ENCODE data around the gene TANC2.
"Not testable (repeated sequence)": the region's sequence is repeated elsewhere in the genome, so short reads cannot be mapped to it uniquely, and the experiment has no call there.

The TANC2 gene

DNA sequence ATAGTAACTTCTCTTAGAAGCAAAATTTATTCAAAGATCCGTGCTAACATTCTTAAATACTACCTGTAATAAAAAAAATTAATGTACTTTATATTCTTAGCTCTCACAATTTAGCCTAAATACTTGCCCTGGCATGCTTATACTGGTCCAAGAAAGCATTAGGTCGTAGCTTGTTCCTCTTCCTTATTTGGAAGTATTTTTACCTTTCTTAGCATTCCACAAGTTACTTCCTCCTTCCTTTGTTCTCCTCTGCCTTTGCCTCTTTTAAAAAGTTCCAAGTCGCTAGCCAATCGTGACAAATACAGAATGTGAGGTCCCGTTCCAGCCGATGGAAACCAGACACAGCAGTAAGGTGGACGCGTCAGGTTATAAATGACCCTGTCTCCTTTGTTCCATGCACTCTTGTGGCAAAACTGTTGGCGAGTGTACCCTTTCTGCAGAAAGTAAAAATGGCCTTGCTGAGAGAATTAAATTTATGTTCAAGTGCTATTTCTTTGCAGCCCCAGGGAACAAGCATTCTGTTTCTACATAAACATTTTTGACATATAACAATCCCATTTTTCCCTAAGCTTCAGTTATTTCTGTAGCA, 10.7 kb downstream of the TANC2 start:
- H3K9ac ChIP-seq (ENCODE audit: low read depth in 1 of 2, low read length in 2 of 2); H3K36me3 ChIP-seq (ENCODE audit: control insufficient read depth in 1 of 2, insufficient read depth in 2 of 2, low read length in 2 of 2); H3K4me1 ChIP-seq (ENCODE audit: control insufficient read depth in 1 of 2, insufficient read depth in 2 of 2, low read length in 2 of 2); H3K27me3 ChIP-seq (ENCODE audit: control insufficient read depth in 1 of 2, insufficient read depth in 2 of 2, low read length in 2 of 2); H3K4me3 ChIP-seq (ENCODE audit: low read depth in 1 of 2, low read length in 2 of 2); H3K9me3 ChIP-seq (ENCODE audit: control insufficient read depth in 1 of 2, low read length in 2 of 2); H3K27ac ChIP-seq (ENCODE audit: low read depth, low read length): not testable (repeated sequence)

- no peaks in the 10 kb centered on the region for H3K36me3 ChIP-seq (ENCODE audit: control insufficient read depth in 1 of 2, insufficient read depth in 2 of 2, low read length in 2 of 2)
- H3K27ac ChIP-seq (ENCODE audit: low read depth, low read length) = no peak overlapping the region
- H3K9me3 ChIP-seq (ENCODE audit: control insufficient read depth in 1 of 2, low read length in 2 of 2) = peaks cover 0 to 19% of the 10 kb centered on the region in 2 donors
- H3K4me1 ChIP-seq (ENCODE audit: control insufficient read depth in 1 of 2, insufficient read depth in 2 of 2, low read length in 2 of 2) = no peaks in the 10 kb centered on the region
- no peaks in the 10 kb centered on the region for H3K27me3 ChIP-seq (ENCODE audit: control insufficient read depth in 1 of 2, insufficient read depth in 2 of 2, low read length in 2 of 2)
- H3K4me3 ChIP-seq (ENCODE audit: low read depth in 1 of 2, low read length in 2 of 2) = no peak overlapping the region
- H3K9ac ChIP-seq (ENCODE audit: low read depth in 1 of 2, low read length in 2 of 2) = no peak overlapping the region
These were observed 14.8 kb downstream of the TANC2 start for GRCh38 chr17:62980842-62981241.

- Histone ChIP-seq H3K4me3 (ENCODE audit: low read depth in 1 of 2, low read length in 2 of 2) (no peak overlapping the region), H3K27ac (ENCODE audit: low read depth, low read length) (no peak overlapping the region), H3K4me1 (ENCODE audit: control insufficient read depth in 1 of 2, insufficient read depth in 2 of 2, low read length in 2 of 2) (no peaks in the 10 kb centered on the region), H3K27me3 (ENCODE audit: control insufficient read depth in 1 of 2, insufficient read depth in 2 of 2, low read length in 2 of 2) (no peaks in the 10 kb centered on the region), H3K36me3 (ENCODE audit: control insufficient read depth in 1 of 2, insufficient read depth in 2 of 2, low read length in 2 of 2) (no peaks in the 10 kb centered on the region), H3K9ac (ENCODE audit: low read depth in 1 of 2, low read length in 2 of 2) (no peak overlapping the region), H3K9me3 (ENCODE audit: control insufficient read depth in 1 of 2, low read length in 2 of 2) (peaks cover 0 to 15% of the 10 kb centered on the region in 2 donors)
These were observed 15.9 kb downstream of the TANC2 start for GRCh38 chr17:62981933-62982332.

DNA sequence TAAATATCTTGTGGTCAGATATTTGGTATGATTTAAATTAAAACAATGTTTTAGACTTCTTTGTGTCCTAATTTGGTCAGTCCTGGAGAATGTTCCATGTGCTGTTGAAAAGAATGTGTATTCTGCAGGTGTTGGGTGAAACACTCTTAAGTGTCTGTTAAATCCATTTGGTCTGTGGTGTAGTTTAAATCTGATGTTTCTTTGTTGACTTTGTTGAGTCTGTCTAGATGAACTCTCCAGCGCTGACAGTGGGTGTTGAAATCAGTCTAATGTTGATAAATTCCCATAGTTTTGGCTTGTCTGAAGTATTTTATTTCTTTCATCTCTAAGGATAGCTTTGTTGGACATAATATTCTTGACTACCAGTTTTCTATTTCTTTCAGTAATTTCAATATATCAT, 18.8 kb downstream of the TANC2 start:
- no peak overlapping the region for H3K9ac ChIP-seq (ENCODE audit: low read depth in 1 of 2, low read length in 2 of 2)
- peaks cover 0 to 14% of the 10 kb centered on the region in 2 donors for H3K9me3 ChIP-seq (ENCODE audit: control insufficient read depth in 1 of 2, low read length in 2 of 2)
- H3K36me3 ChIP-seq (ENCODE audit: control insufficient read depth in 1 of 2, insufficient read depth in 2 of 2, low read length in 2 of 2) = no peaks in the 10 kb centered on the region
- no peaks in the 10 kb centered on the region for H3K4me1 ChIP-seq (ENCODE audit: control insufficient read depth in 1 of 2, insufficient read depth in 2 of 2, low read length in 2 of 2)
- H3K27me3 ChIP-seq (ENCODE audit: control insufficient read depth in 1 of 2, insufficient read depth in 2 of 2, low read length in 2 of 2) = no peaks in the 10 kb centered on the region
- no peak overlapping the region for H3K27ac ChIP-seq (ENCODE audit: low read depth, low read length)
- H3K4me3 ChIP-seq (ENCODE audit: low read depth in 1 of 2, low read length in 2 of 2) = no peak overlapping the region

DNA sequence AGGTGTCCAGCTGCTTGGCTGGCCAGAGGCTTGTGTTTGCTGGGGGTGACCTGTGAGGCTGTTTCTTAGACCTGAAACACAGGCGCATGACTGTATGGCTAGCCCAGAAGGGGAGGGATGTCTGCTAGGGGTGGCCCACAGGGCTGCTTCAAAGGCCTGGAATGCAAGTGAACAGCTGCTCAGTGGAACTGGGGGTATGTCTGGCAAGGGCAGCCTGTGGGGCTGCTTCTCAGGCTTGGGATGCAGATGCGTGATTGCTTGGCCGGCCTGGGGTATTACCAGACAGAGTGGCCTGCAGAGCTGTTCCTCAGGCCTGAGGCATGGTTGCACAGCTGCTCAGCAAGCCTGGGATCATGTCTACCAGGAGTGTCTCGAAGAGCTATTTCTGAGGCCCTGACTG, 20.5 kb downstream of the TANC2 start:
- no peaks in the 10 kb centered on the region for H3K36me3 ChIP-seq (ENCODE audit: control insufficient read depth in 1 of 2, insufficient read depth in 2 of 2, low read length in 2 of 2)
- H3K9me3 ChIP-seq (ENCODE audit: control insufficient read depth in 1 of 2, low read length in 2 of 2) = peaks cover 0 to 14% of the 10 kb centered on the region in 2 donors
- H3K27me3 ChIP-seq (ENCODE audit: control insufficient read depth in 1 of 2, insufficient read depth in 2 of 2, low read length in 2 of 2) = no peaks in the 10 kb centered on the region
- no peak overlapping the region for H3K27ac ChIP-seq (ENCODE audit: low read depth, low read length)
- no peak overlapping the region for H3K9ac ChIP-seq (ENCODE audit: low read depth in 1 of 2, low read length in 2 of 2)
- H3K4me1 ChIP-seq (ENCODE audit: control insufficient read depth in 1 of 2, insufficient read depth in 2 of 2, low read length in 2 of 2) = no peaks in the 10 kb centered on the region
- no peak overlapping the region for H3K4me3 ChIP-seq (ENCODE audit: low read depth in 1 of 2, low read length in 2 of 2)

- Histone ChIP-seq H3K36me3 (ENCODE audit: control insufficient read depth in 1 of 2, insufficient read depth in 2 of 2, low read length in 2 of 2) (no peaks in the 10 kb centered on the region), H3K4me3 (ENCODE audit: low read depth in 1 of 2, low read length in 2 of 2) (no peak overlapping the region), H3K9me3 (ENCODE audit: control insufficient read depth in 1 of 2, low read length in 2 of 2) (peaks cover 0 to 14% of the 10 kb centered on the region in 2 donors), H3K27ac (ENCODE audit: low read depth, low read length) (no peak overlapping the region), H3K4me1 (ENCODE audit: control insufficient read depth in 1 of 2, insufficient read depth in 2 of 2, low read length in 2 of 2) (no peaks in the 10 kb centered on the region), H3K27me3 (ENCODE audit: control insufficient read depth in 1 of 2, insufficient read depth in 2 of 2, low read length in 2 of 2) (no peaks in the 10 kb centered on the region), H3K9ac (ENCODE audit: low read depth in 1 of 2, low read length in 2 of 2) (no peak overlapping the region)
These were observed 21.1 kb downstream of the TANC2 start for GRCh38 chr17:62987136-62987535.

- Histone ChIP-seq H3K4me3 (ENCODE audit: low read depth in 1 of 2, low read length in 2 of 2) (no peak overlapping the region), H3K9ac (ENCODE audit: low read depth in 1 of 2, low read length in 2 of 2) (no peak overlapping the region), H3K27ac (ENCODE audit: low read depth, low read length) (no peak overlapping the region), H3K27me3 (ENCODE audit: control insufficient read depth in 1 of 2, insufficient read depth in 2 of 2, low read length in 2 of 2) (no peaks in the 10 kb centered on the region), H3K36me3 (ENCODE audit: control insufficient read depth in 1 of 2, insufficient read depth in 2 of 2, low read length in 2 of 2) (no peaks in the 10 kb centered on the region), H3K9me3 (ENCODE audit: control insufficient read depth in 1 of 2, low read length in 2 of 2) (peaks cover 0 to 7% of the 10 kb centered on the region in 2 donors), H3K4me1 (ENCODE audit: control insufficient read depth in 1 of 2, insufficient read depth in 2 of 2, low read length in 2 of 2) (no peaks in the 10 kb centered on the region)
These were observed 23.5 kb downstream of the TANC2 start for GRCh38 chr17:62989501-62989900.

GRCh38 chr17:62994931-62995330, 28.9 kb downstream of the TANC2 start:
- Histone ChIP-seq H3K9me3 (ENCODE audit: control insufficient read depth in 1 of 2, low read length in 2 of 2) (no peaks in the 10 kb centered on the region), H3K9ac (ENCODE audit: low read depth in 1 of 2, low read length in 2 of 2) (no peak overlapping the region), H3K36me3 (ENCODE audit: control insufficient read depth in 1 of 2, insufficient read depth in 2 of 2, low read length in 2 of 2) (no peaks in the 10 kb centered on the region), H3K4me3 (ENCODE audit: low read depth in 1 of 2, low read length in 2 of 2) (no peak overlapping the region), H3K4me1 (ENCODE audit: control insufficient read depth in 1 of 2, insufficient read depth in 2 of 2, low read length in 2 of 2) (no peaks in the 10 kb centered on the region), H3K27ac (ENCODE audit: low read depth, low read length) (no peak overlapping the region), H3K27me3 (ENCODE audit: control insufficient read depth in 1 of 2, insufficient read depth in 2 of 2, low read length in 2 of 2) (no peaks in the 10 kb centered on the region)

- Histone ChIP-seq H3K4me1 (ENCODE audit: control insufficient read depth in 1 of 2, insufficient read depth in 2 of 2, low read length in 2 of 2) (no peaks in the 10 kb centered on the region), H3K27ac (ENCODE audit: low read depth, low read length) (no peak overlapping the region), H3K9ac (ENCODE audit: low read depth in 1 of 2, low read length in 2 of 2) (no peak overlapping the region), H3K27me3 (ENCODE audit: control insufficient read depth in 1 of 2, insufficient read depth in 2 of 2, low read length in 2 of 2) (no peaks in the 10 kb centered on the region), H3K36me3 (ENCODE audit: control insufficient read depth in 1 of 2, insufficient read depth in 2 of 2, low read length in 2 of 2) (no peaks in the 10 kb centered on the region), H3K4me3 (ENCODE audit: low read depth in 1 of 2, low read length in 2 of 2) (no peak overlapping the region), H3K9me3 (ENCODE audit: control insufficient read depth in 1 of 2, low read length in 2 of 2) (no peaks in the 10 kb centered on the region)
These were observed 29.4 kb downstream of the TANC2 start for GRCh38 chr17:62995377-62995885.

DNA sequence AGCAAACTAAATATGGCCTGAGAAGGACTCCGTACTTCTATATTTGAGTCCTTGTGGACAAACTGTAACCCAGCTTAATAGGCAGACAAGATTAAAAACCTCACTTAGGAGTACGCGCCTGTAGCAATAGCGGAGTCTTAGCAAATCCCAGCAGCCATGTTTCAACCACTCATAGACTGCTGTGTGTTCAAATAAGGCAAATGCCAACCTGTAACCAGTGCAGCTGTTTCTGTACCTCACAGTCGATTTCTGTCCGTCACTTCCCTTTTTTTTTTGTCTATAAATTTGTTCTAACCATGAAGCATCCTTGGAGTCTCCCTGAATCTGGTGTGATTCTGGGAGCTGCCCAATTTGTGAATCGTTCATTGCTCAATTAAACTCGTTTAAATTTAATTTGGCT, 30.2 kb downstream of the TANC2 start:
- Histone ChIP-seq H3K9me3 (ENCODE audit: control insufficient read depth in 1 of 2, low read length in 2 of 2) (no peaks in the 10 kb centered on the region), H3K27ac (ENCODE audit: low read depth, low read length) (no peak overlapping the region), H3K36me3 (ENCODE audit: control insufficient read depth in 1 of 2, insufficient read depth in 2 of 2, low read length in 2 of 2) (no peaks in the 10 kb centered on the region), H3K27me3 (ENCODE audit: control insufficient read depth in 1 of 2, insufficient read depth in 2 of 2, low read length in 2 of 2) (no peaks in the 10 kb centered on the region), H3K9ac (ENCODE audit: low read depth in 1 of 2, low read length in 2 of 2) (no peak overlapping the region), H3K4me3 (ENCODE audit: low read depth in 1 of 2, low read length in 2 of 2) (no peak overlapping the region), H3K4me1 (ENCODE audit: control insufficient read depth in 1 of 2, insufficient read depth in 2 of 2, low read length in 2 of 2) (no peaks in the 10 kb centered on the region)

DNA sequence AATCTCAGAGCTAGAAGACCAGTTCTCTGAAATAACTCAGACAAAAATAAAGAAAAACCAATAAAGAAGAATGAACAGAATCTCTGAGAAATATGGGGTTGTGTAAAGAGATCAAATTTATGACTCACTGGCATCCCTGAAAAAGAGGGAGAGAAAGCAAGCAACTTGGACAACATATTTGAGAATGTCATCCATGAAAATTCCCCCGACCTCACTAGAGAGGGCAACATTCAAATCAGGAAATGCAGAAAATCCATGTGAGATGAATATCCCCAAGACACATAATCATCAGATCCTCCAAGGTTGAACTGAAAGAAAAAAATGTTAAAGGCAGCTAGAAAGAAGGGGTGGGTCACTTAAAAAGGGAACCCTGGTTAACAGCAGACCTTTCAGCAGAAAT, 32.1 kb downstream of the TANC2 start:
- H3K9me3 ChIP-seq (ENCODE audit: control insufficient read depth in 1 of 2, low read length in 2 of 2) = no peaks in the 10 kb centered on the region
- H3K36me3 ChIP-seq (ENCODE audit: control insufficient read depth in 1 of 2, insufficient read depth in 2 of 2, low read length in 2 of 2) = no peaks in the 10 kb centered on the region
- no peak overlapping the region for H3K9ac ChIP-seq (ENCODE audit: low read depth in 1 of 2, low read length in 2 of 2)
- H3K4me3 ChIP-seq (ENCODE audit: low read depth in 1 of 2, low read length in 2 of 2) = no peak overlapping the region
- no peak overlapping the region for H3K27ac ChIP-seq (ENCODE audit: low read depth, low read length)
- no peaks in the 10 kb centered on the region for H3K27me3 ChIP-seq (ENCODE audit: control insufficient read depth in 1 of 2, insufficient read depth in 2 of 2, low read length in 2 of 2)
- no peaks in the 10 kb centered on the region for H3K4me1 ChIP-seq (ENCODE audit: control insufficient read depth in 1 of 2, insufficient read depth in 2 of 2, low read length in 2 of 2)
